Raji (cell line): Measurements from ENCODE around the gene INO80D.
A peak's percentile ranks its signal among the peaks of the same experiment; 100 is the strongest.

Source experiments
- POLR2A ChIP-seq: IDR thresholded peaks from 2 replicates; pipeline ENCODE4 v1.6.1; 2011; ENCODE audit warnings: low read depth, low read length, control low read depth; ENCODE audit not compliant: insufficient read depth

Gene INO80D

GRCh38 chr2:206092297-206092696, 6.3 kb upstream of the INO80D start:
- no peak for TF ChIP-seq POLR2A

GRCh38 chr2:206088248-206088647, 2.3 kb upstream of the INO80D start:
- TF ChIP-seq POLR2A: no peak

GRCh38 chr2:206086716-206087350, 859 bp upstream of the INO80D start:
- TF ChIP-seq POLR2A: no peak

DNA sequence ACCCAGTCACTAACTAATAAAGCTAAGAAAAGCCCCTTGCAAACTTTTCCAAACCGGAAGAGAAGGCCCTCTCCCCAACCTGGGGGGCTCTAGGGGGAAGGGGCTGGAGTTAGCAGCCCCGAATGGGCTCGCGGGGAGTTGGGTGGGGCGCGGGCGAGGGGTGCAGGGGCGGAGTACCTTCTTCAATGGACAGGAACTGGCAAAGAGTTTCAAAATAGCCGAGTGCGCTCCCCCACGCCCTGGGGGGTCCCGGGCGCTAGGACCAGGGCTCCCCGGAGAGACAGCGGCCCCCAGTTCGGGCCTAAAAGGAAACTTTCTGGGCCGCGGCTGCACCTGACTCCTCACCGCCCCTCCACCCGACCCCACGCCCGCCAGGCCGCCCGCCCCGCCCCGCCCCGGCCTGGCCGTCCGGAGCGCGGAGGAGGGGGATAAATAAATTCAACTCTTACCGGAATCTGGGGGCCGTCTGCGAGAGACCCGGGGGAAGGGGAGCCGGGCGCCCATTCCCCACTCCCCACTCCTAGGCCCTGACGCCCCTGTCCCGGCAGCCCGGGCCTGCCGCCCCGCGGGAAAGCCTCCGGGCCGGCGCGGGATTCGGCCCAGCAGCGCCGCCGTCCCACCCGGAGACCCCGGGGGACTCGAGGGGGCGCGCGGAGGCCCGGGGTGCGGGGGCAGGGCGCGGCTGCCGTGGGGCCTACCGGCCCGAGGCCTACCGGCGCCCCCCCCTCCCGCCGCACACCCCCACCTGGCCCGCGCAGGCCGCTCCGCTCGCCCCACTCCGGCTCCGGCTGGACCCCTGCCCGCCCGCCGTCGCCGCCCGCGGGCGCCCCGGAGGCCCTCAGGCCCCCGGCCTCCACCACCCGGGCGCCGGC, 868 bp downstream of the INO80D start:
- 0 out of 2 replicates have a peak, but pooled peaks have one; percentile 10 for TF ChIP-seq POLR2A

- no peak for TF ChIP-seq POLR2A
Measured at GRCh38 chr2:206084439-206084869, 1.5 kb downstream of the INO80D start.

GRCh38 chr2:206083602-206084438, 2.2 kb downstream of the INO80D start:
- no peak for TF ChIP-seq POLR2A

DNA sequence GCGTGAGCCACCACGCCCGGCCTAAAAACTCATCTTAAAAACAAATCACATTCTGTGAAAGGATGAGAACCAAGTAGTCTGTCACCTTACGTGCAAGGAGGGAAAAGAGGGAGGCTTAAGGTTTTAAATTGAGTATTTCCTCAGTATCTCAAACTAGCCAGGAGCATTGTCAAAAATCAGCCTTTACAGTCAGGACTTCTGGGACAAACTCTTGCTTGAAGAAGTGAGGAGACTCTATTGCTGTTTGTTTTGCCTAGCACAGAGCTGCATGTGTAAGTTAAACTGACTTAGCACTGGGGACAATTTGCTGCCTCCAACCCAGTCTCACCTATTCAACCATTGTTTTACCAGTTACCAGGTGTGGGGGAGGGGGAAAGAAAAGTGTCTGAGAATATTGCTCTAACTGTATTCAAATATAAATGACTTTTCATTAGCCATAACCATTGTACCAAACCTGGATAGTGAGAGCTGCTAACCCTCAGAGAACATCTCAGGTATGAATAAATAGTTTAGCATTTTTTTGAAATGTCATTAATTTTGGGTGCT, 3.6 kb downstream of the INO80D start:
- no peak for TF ChIP-seq POLR2A

GRCh38 chr2:206080927-206081326, 5.0 kb downstream of the INO80D start:
- no peak for TF ChIP-seq POLR2A

GRCh38 chr2:206079699-206080465, 6.1 kb downstream of the INO80D start:
- no peak for TF ChIP-seq POLR2A

GRCh38 chr2:206075113-206075512, 10.9 kb downstream of the INO80D start:
- no peak for TF ChIP-seq POLR2A

GRCh38 chr2:206071807-206072206, 14.2 kb downstream of the INO80D start:
- TF ChIP-seq POLR2A: no peak

DNA sequence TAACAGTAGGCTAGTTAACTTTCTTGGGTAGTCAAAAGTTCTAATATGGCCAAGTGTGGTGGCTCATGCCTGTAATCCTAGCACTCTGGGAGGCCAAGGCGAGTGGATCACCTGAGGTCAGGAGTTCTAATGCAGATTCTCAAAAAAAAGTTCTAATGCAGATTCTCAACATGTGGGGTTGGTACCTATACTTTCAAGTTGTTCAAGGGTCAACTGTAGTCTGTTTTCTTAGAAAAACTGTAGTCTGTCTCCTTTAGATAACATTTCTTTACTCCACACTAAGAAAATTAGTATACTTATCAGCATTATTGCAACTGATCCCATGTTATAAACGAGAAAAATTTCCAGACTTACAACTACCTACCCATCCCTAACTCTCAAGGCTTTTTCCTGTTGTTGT, 16.6 kb downstream of the INO80D start:
- TF ChIP-seq POLR2A: no peak

DNA sequence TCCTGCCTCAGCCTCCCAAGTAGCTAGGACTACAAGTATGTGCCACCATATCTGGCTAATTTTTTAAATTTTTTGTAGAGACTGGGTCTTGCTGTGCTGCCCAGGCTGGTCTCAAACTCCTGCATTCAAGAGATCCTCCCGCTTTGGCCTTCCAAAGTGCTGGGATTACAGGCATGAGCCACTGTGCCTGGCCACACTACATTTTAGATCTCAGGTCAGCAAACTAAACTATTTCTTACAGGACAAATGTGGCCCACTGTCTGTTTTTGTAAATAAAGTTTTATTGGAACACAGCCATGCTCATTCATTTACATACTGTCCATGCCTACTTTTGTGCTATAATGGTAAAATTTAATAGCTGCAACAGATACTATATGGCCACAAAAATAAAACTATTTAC, 17.8 kb downstream of the INO80D start:
- TF ChIP-seq POLR2A: no peak

DNA sequence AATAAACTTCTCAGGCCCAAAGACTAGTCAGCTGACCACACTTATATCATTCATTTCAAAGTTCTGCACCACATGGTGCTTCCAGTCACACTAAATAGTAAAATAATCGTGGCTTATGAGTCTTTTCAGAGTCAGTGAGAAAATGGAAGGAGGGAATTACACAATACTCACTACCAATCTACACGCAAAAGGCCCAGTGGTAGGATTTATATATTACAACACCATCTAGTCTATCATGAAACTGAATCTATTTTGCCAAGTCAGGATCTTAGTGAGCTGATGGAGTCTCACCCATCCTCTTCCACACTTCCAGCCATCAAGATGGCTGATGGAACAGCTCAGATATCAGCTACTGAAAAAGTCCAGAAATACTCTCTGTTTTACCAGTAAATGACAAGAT, 21.9 kb downstream of the INO80D start:
- no peak for TF ChIP-seq POLR2A
